Glomerular visceral epithelial cell (primary cell): ENCODE measurements around the gene MLLT3.

Experiments used
- DNase-seq: peaks from one replicate; pipeline ENCODE4 v3.0.0-alpha.2; 2016; ENCODE audit errors: extremely low spot score

MLLT3 gene

GRCh38 chr9:20625003-20625349, 2.7 kb upstream of the MLLT3 start:
- no peak for DNase-seq

GRCh38 chr9:20624201-20625002, 2.1 kb upstream of the MLLT3 start:
- DNase-seq, result peak; percentile 73

- no peak for DNase-seq
Measured at GRCh38 chr9:20623748-20624124, 1.4 kb upstream of the MLLT3 start.

GRCh38 chr9:20623021-20623747, 885 bp upstream of the MLLT3 start:
- peak; percentile 20 for DNase-seq

GRCh38 chr9:20621471-20622329, 599 bp downstream of the MLLT3 start:
- peak; percentile 71 for DNase-seq

GRCh38 chr9:20620650-20621470, 1.4 kb downstream of the MLLT3 start:
- DNase-seq, result peak; percentile 39

- peak; percentile 39 for DNase-seq
Measured at GRCh38 chr9:20619487-20620200, 2.7 kb downstream of the MLLT3 start.

GRCh38 chr9:20618361-20618802, 3.9 kb downstream of the MLLT3 start:
- peak; percentile 37 for DNase-seq

- DNase-seq, result no peak
Measured at GRCh38 chr9:20616808-20617207, 5.5 kb downstream of the MLLT3 start.

GRCh38 chr9:20614602-20615216, 7.6 kb downstream of the MLLT3 start:
- no peak for DNase-seq

- peak; percentile 68 for DNase-seq
Measured at GRCh38 chr9:20611691-20612287, 10.5 kb downstream of the MLLT3 start.

GRCh38 chr9:20610591-20610990, 11.7 kb downstream of the MLLT3 start:
- no peak for DNase-seq

GRCh38 chr9:20608582-20608981, 13.7 kb downstream of the MLLT3 start:
- no peak for DNase-seq

GRCh38 chr9:20606652-20607051, 15.6 kb downstream of the MLLT3 start:
- no peak for DNase-seq

- DNase-seq, result peak; percentile 20
Measured at GRCh38 chr9:20604562-20604961, 17.7 kb downstream of the MLLT3 start.

- no peak for DNase-seq
Measured at GRCh38 chr9:20603524-20604268, 18.6 kb downstream of the MLLT3 start.

GRCh38 chr9:20601292-20601691, 21.0 kb downstream of the MLLT3 start:
- no peak for DNase-seq

- no peak for DNase-seq
Measured at GRCh38 chr9:20599195-20599594, 23.1 kb downstream of the MLLT3 start.

- DNase-seq, result no peak
Measured at GRCh38 chr9:20598367-20598766, 23.9 kb downstream of the MLLT3 start.
